Astrocyte of the cerebellum (primary cell): ENCODE measurements around the gene LIPC.

Experiments used
- DNase-seq: peaks from one replicate; pipeline ENCODE4 v3.0.0-alpha.2; 2011; ENCODE audit warnings: low read depth
- H3K4me3 ChIP-seq: 2 replicates; pipeline ENCODE4 v1.5.1; 2011; ENCODE audit warnings: mild to moderate bottlenecking, low read depth, low read length, moderate library complexity
- CTCF ChIP-seq: IDR thresholded peaks from 2 replicates; pipeline ENCODE4 v1.5.1; 2012; ENCODE audit warnings: low read length, low read depth, moderate library complexity, mild to moderate bottlenecking; ENCODE audit errors: missing control alignments
- in situ Hi-C: cut with HindIII; loops from 2 replicates; pipeline ENCODE4 v1.10.0; 2017; ENCODE audit warnings: low sequenced_read_pairs

The LIPC gene

GRCh38 chr15:58465866-58466517, 34.2 kb downstream of the LIPC start:
- DNase-seq, result no peak
- no peak overlapping the region for H3K4me3 ChIP-seq
- TF ChIP-seq CTCF, result no peak
- in situ Hi-C loops, result no loop called here

GRCh38 chr15:58466566-58466965, 34.8 kb downstream of the LIPC start:
- H3K4me3 ChIP-seq, result no peak overlapping the region
- DNase-seq, result no peak
- TF ChIP-seq CTCF, result no peak
- in situ Hi-C loops, result no loop called here

- in situ Hi-C loops, result no loop called here
- no peak for TF ChIP-seq CTCF
- H3K4me3 ChIP-seq, result no peak overlapping the region
- DNase-seq, result peak; percentile 62
Measured at GRCh38 chr15:58467121-58467721, 35.4 kb downstream of the LIPC start.

- H3K4me3 ChIP-seq, result no peak overlapping the region
- TF ChIP-seq CTCF, result no peak
- in situ Hi-C loops, result no loop called here
- peak; percentile 83 for DNase-seq
Measured at GRCh38 chr15:58467722-58468423, 36.1 kb downstream of the LIPC start.

GRCh38 chr15:58469432-58470353, 37.9 kb downstream of the LIPC start:
- peak; percentile 93 for DNase-seq
- no peak overlapping the region for H3K4me3 ChIP-seq
- in situ Hi-C loops, result no loop called here
- TF ChIP-seq CTCF, result no peak

- no peak overlapping the region for H3K4me3 ChIP-seq
- in situ Hi-C loops, result no loop called here
- no peak for DNase-seq
- no peak for TF ChIP-seq CTCF
Measured at GRCh38 chr15:58471348-58471747, 39.6 kb downstream of the LIPC start.
